Activated B cell treated with CpG ODN at 0.5 μM for 24 hours (primary cell): ENCODE measurements around the gene GABBR2. TPM values are rescaled to one million over a fixed set of nuclear protein-coding genes. Genes with fewer than 3 reads are reported as not detected.

Experiments used
- ATAC-seq: fragments of 200-7000 bp; cut with Tn5 transposase; one replicate; pipeline ENCODE4 v1.10.0; 2021; ENCODE audit warnings: low read depth, mild to moderate bottlenecking, moderate library complexity
- CTCF ChIA-PET: fragments of 350-600 bp; sonication (Branson Sonifier 250); formaldehyde crosslinking; loops from one replicate; lab custom pipeline; 2021; ENCODE audit warnings: antibody characterized with exemption; lab: Charles Lee
- POLR2A ChIA-PET: fragments of 350-600 bp; sonication (Branson Sonifier 250); formaldehyde crosslinking; loops from one replicate; lab custom pipeline; 2021; ENCODE audit warnings: antibody characterized with exemption; lab: Charles Lee
- DNase-seq: peaks from one replicate; pipeline ENCODE4 v3.0.0; 2022
- H3K27ac Mint-ChIP-seq: one replicate; pipeline ENCODE4 v1.8.0; 2020; ENCODE audit warnings: mixed read lengths
- H3K27me3 Mint-ChIP-seq: one replicate; pipeline ENCODE4 v1.8.0; 2021; ENCODE audit warnings: mixed read lengths
- H3K36me3 Mint-ChIP-seq: one replicate; pipeline ENCODE4 v1.8.0; 2021; ENCODE audit warnings: low read depth, mixed read lengths
- H3K4me1 Mint-ChIP-seq: one replicate; pipeline ENCODE4 v1.8.0; 2021; ENCODE audit warnings: mixed read lengths
- H3K4me3 Mint-ChIP-seq: one replicate; pipeline ENCODE4 v1.8.0; 2020; ENCODE audit warnings: mild to moderate bottlenecking, mixed read lengths
- H3K9me3 Mint-ChIP-seq: one replicate; pipeline ENCODE4 v1.8.0; 2020; ENCODE audit warnings: mixed read lengths
- CTCF ChIP-seq: fragments of 200-600 bp; IDR thresholded peaks from one replicate; pipeline ENCODE4 v1.8.0; 2022; ENCODE audit warnings: antibody characterized with exemption, mild to moderate bottlenecking
- intact Hi-C: fragments of 100-400 bp; cut with micrococcal nuclease; formaldehyde crosslinking; loops from one replicate; pipeline ENCODE4 v1.15.1; 2024
- total RNA-seq: library from RNA; stranded (reverse); gene quantifications from 2 replicates; pipeline ENCODE4 v1.2.3, GENCODE V29; 2022

Gene GABBR2
- total RNA-seq, 1 donor from 2014 or later = not detected

DNA sequence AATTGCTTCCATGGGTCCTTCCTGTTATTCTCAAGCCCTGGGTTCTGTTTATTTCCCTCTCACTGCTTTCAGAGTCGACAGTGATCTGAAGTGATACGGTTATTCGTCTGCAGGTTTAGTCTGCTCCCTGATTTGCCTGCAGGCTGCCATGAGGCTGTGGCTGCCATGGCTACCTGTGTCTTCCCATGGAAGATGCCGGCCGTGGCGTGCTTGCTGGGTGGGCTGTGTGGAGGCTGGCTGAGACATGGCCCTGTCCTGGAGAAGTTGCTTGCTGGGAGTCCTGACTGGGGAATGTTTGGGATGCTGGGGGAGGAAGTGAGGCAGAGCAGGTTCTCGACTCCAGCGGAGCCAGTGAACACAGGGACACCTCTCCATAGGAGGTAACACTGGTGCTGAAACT is 349.2 kb downstream of the GABBR2 start:
- H3K27me3 Mint-ChIP-seq = peaks cover 4% of the 10 kb centered on the region
- ATAC-seq (no peak), DNase-seq (no peak)
- POLR2A ChIA-PET = no interaction called here
- no peaks in the 10 kb centered on the region for H3K4me1 Mint-ChIP-seq
- CTCF ChIA-PET = no interaction called here
- no peak for TF ChIP-seq CTCF
- no peaks in the 10 kb centered on the region for H3K9me3 Mint-ChIP-seq
- no peak overlapping the region for H3K4me3 Mint-ChIP-seq
- no peaks in the 10 kb centered on the region for H3K36me3 Mint-ChIP-seq
- H3K27ac Mint-ChIP-seq = no peak overlapping the region
- intact Hi-C loops = no loop called here

GRCh38 chr9:98357921-98358535 is 350.7 kb downstream of the GABBR2 start:
- no peak for TF ChIP-seq CTCF
- POLR2A ChIA-PET = no interaction called here
- intact Hi-C loops = no loop called here
- Mint-ChIP-seq H3K27me3 (peaks cover 7% of the 10 kb centered on the region), H3K4me3 (no peak overlapping the region), H3K9me3 (no peaks in the 10 kb centered on the region), H3K36me3 (no peaks in the 10 kb centered on the region), H3K4me1 (no peaks in the 10 kb centered on the region), H3K27ac (no peak overlapping the region)
- DNase-seq = no peak
- ATAC-seq = no peak
- CTCF ChIA-PET = no interaction called here

DNA sequence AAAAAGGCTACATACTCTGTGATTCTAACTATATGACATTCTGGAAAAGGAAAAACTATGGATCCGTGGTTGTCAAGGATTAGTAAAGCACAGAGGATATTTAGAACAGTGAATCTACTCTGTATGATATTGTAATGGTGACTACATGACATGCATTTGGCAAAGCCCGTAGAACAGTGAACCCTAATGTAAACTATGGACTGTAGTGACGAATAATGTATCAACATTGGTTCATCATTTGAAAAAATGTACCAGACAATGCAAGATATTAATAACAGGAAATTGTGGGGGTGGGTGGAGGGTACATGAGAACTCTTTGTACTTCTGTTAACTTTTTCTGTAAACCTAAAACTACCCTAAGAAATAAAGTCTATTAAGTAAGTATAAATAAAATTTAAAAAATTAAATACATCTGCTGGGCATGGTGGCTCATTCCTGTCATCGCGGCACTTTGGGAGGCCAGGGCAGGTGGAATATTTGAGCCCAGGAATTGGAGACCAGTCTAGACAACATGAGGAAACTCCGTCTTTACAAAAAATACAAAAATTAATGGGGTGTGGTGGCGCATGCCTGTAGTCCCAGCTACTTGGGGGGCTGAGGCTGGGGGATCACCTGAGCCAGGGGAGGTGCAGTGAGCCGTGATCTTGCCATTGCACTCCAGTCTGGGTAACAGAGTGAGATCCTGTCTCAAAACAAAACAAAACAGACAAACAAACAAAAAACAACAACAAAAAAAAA is 351.6 kb downstream of the GABBR2 start:
- no peak overlapping the region for H3K27ac Mint-ChIP-seq
- no peaks in the 10 kb centered on the region for H3K9me3 Mint-ChIP-seq
- H3K4me3 Mint-ChIP-seq = no peak overlapping the region
- peaks cover 10% of the 10 kb centered on the region for H3K27me3 Mint-ChIP-seq
- no peaks in the 10 kb centered on the region for H3K4me1 Mint-ChIP-seq
- no peak for ATAC-seq
- POLR2A ChIA-PET = no interaction called here
- intact Hi-C loops = no loop called here
- DNase-seq = no peak
- no peaks in the 10 kb centered on the region for H3K36me3 Mint-ChIP-seq
- TF ChIP-seq CTCF = no peak
- CTCF ChIA-PET = no interaction called here

GRCh38 chr9:98356326-98356725 is 352.4 kb downstream of the GABBR2 start:
- no peak overlapping the region for H3K4me3 Mint-ChIP-seq
- H3K4me1 Mint-ChIP-seq = no peaks in the 10 kb centered on the region
- ATAC-seq (no peak), DNase-seq (no peak)
- no peak overlapping the region for H3K27ac Mint-ChIP-seq
- H3K27me3 Mint-ChIP-seq = peaks cover 16% of the 10 kb centered on the region
- peaks cover 7% of the 10 kb centered on the region for H3K9me3 Mint-ChIP-seq
- H3K36me3 Mint-ChIP-seq = no peaks in the 10 kb centered on the region
- ChIA-PET CTCF (no interaction called here), POLR2A (no interaction called here)
- TF ChIP-seq CTCF = no peak
- intact Hi-C loops = no loop called here

GRCh38 chr9:98351370-98351769 is 357.4 kb downstream of the GABBR2 start:
- CTCF ChIA-PET = no interaction called here
- H3K4me3 Mint-ChIP-seq = no peak overlapping the region

More at GRCh38 chr9:98351370-98351769, 357.4 kb downstream of the GABBR2 start:
- intact Hi-C loops = no loop called here
- DNase-seq (no peak), ATAC-seq (no peak)
- Mint-ChIP-seq H3K4me1 (no peaks in the 10 kb centered on the region), H3K36me3 (peaks cover 2% of the 10 kb centered on the region), H3K27me3 (peaks cover 29% of the 10 kb centered on the region), H3K9me3 (peaks cover 17% of the 10 kb centered on the region), H3K27ac (no peak overlapping the region)
- POLR2A ChIA-PET = no interaction called here
- no peak for TF ChIP-seq CTCF
